Muscle layer of colon (tissue), 2 donors: ENCODE data around the gene HTR1D.
"Not testable (repeated sequence)": the region's sequence is repeated elsewhere in the genome, so short reads cannot be mapped to it uniquely, and the experiment has no call there.

ENCODE experiments used
- H3K27ac ChIP-seq: one replicate; pipeline ENCODE4 v1.7.0; 2013; ENCODE audit warnings: low read depth, mild to moderate bottlenecking, low read length, moderate library complexity
- H3K27me3 ChIP-seq, 2 donors: one replicate each; pipeline ENCODE4 v1.7.0; 2013; ENCODE audit warnings: low read length in 2 of 2, mild to moderate bottlenecking in 2 of 2; ENCODE audit not compliant: insufficient read depth in 2 of 2, control insufficient read depth in 1 of 2
- H3K36me3 ChIP-seq: one replicate; pipeline ENCODE4 v1.7.0; 2013; ENCODE audit warnings: mild to moderate bottlenecking, low read length; ENCODE audit not compliant: insufficient read depth
- H3K4me1 ChIP-seq: one replicate; pipeline ENCODE4 v1.7.0; 2013; ENCODE audit warnings: mild to moderate bottlenecking, low read length; ENCODE audit not compliant: insufficient read depth
- H3K4me3 ChIP-seq, 2 donors: one replicate each; pipeline ENCODE4 v1.7.0; 2013; ENCODE audit warnings: low read length in 2 of 2, low read depth in 1 of 2, mild to moderate bottlenecking in 1 of 2, moderate library complexity in 1 of 2
- H3K9ac ChIP-seq: one replicate; pipeline ENCODE4 v1.7.0; 2013; ENCODE audit warnings: low read length
- H3K9me3 ChIP-seq: one replicate; pipeline ENCODE4 v1.7.0; 2013; ENCODE audit warnings: mild to moderate bottlenecking, low read length
- donor health status: abdominal sarcoma.
- donor health status: Adenocarcinoma of cecum.

HTR1D gene

GRCh38 chr1:23239638-23240295 lies 22.5 kb upstream of the HTR1D start:
- Histone ChIP-seq H3K36me3 (no peaks in the 10 kb centered on the region), H3K9ac (no peak overlapping the region), H3K4me3 (no peak overlapping the region), H3K27me3 (no peaks in the 10 kb centered on the region), H3K4me1 (no peaks in the 10 kb centered on the region), H3K27ac (no peak overlapping the region), H3K9me3 (no peaks in the 10 kb centered on the region)

- Histone ChIP-seq H3K4me1 (no peaks in the 10 kb centered on the region), H3K27ac (no peak overlapping the region), H3K27me3 (no peaks in the 10 kb centered on the region), H3K36me3 (no peaks in the 10 kb centered on the region), H3K9me3 (no peaks in the 10 kb centered on the region), H3K9ac (no peak overlapping the region), H3K4me3 (no peak overlapping the region)
Measured at GRCh38 chr1:23238565-23238964, 21.3 kb upstream of the HTR1D start.

- no peak overlapping the region for H3K9ac ChIP-seq
- H3K36me3 ChIP-seq: no peaks in the 10 kb centered on the region
- H3K27me3 ChIP-seq: no peaks in the 10 kb centered on the region
- H3K4me1 ChIP-seq: no peaks in the 10 kb centered on the region
- H3K27ac ChIP-seq: no peak overlapping the region
- no peak overlapping the region for H3K4me3 ChIP-seq
- no peaks in the 10 kb centered on the region for H3K9me3 ChIP-seq
Measured at GRCh38 chr1:23237508-23237907, 20.2 kb upstream of the HTR1D start.

GRCh38 chr1:23227806-23228205 lies 10.5 kb upstream of the HTR1D start:
- Histone ChIP-seq H3K27me3 (no peaks in the 10 kb centered on the region), H3K4me1 (no peaks in the 10 kb centered on the region), H3K27ac (no peak overlapping the region), H3K9ac (no peak overlapping the region), H3K36me3 (no peaks in the 10 kb centered on the region), H3K4me3 (no peak overlapping the region), H3K9me3 (no peaks in the 10 kb centered on the region)

- H3K4me3 ChIP-seq: no peak overlapping the region
- H3K4me1 ChIP-seq: no peaks in the 10 kb centered on the region
- no peaks in the 10 kb centered on the region for H3K9me3 ChIP-seq
- no peak overlapping the region for H3K27ac ChIP-seq
- H3K27me3 ChIP-seq: no peaks in the 10 kb centered on the region
- H3K36me3 ChIP-seq: no peaks in the 10 kb centered on the region
- no peak overlapping the region for H3K9ac ChIP-seq
Measured at GRCh38 chr1:23224739-23225648, 7.7 kb upstream of the HTR1D start.

GRCh38 chr1:23223963-23224362 lies 6.7 kb upstream of the HTR1D start:
- H3K4me1 ChIP-seq, H3K9ac ChIP-seq, H3K9me3 ChIP-seq, H3K27ac ChIP-seq, H3K27me3 ChIP-seq, H3K36me3 ChIP-seq, H3K4me3 ChIP-seq: not testable (repeated sequence)

GRCh38 chr1:23223490-23223951 lies 6.2 kb upstream of the HTR1D start:
- not testable (repeated sequence) for H3K9me3 ChIP-seq, H3K9ac ChIP-seq, H3K4me3 ChIP-seq, H3K4me1 ChIP-seq, H3K36me3 ChIP-seq, H3K27ac ChIP-seq, H3K27me3 ChIP-seq

GRCh38 chr1:23222742-23223141 lies 5.4 kb upstream of the HTR1D start:
- Histone ChIP-seq H3K27me3 (peaks cover 0 to 5% of the 10 kb centered on the region in 2 donors), H3K9me3 (no peaks in the 10 kb centered on the region), H3K4me3 (no peak overlapping the region), H3K4me1 (no peaks in the 10 kb centered on the region), H3K27ac (no peak overlapping the region), H3K9ac (no peak overlapping the region), H3K36me3 (no peaks in the 10 kb centered on the region)

- Histone ChIP-seq H3K9me3 (no peaks in the 10 kb centered on the region), H3K27me3 (peaks cover 0 to 10% of the 10 kb centered on the region in 2 donors), H3K4me3 (no peak overlapping the region), H3K27ac (no peak overlapping the region), H3K36me3 (no peaks in the 10 kb centered on the region), H3K4me1 (no peaks in the 10 kb centered on the region), H3K9ac (no peak overlapping the region)
Measured at GRCh38 chr1:23222331-23222730, 5.0 kb upstream of the HTR1D start.

- no peak overlapping the region for H3K9ac ChIP-seq
- H3K9me3 ChIP-seq: no peaks in the 10 kb centered on the region
- no peak overlapping the region for H3K4me3 ChIP-seq
- no peaks in the 10 kb centered on the region for H3K36me3 ChIP-seq
- H3K27me3 ChIP-seq: peaks cover 6 to 22% of the 10 kb centered on the region in 2 donors
- no peak overlapping the region for H3K27ac ChIP-seq
- H3K4me1 ChIP-seq: no peaks in the 10 kb centered on the region
Measured at GRCh38 chr1:23221107-23221506, 3.8 kb upstream of the HTR1D start.

- no peak overlapping the region for H3K4me3 ChIP-seq
- H3K27me3 ChIP-seq: peaks cover 20 to 43% of the 10 kb centered on the region in 2 donors
- no peak overlapping the region for H3K9ac ChIP-seq
- H3K9me3 ChIP-seq: no peaks in the 10 kb centered on the region
- H3K4me1 ChIP-seq: no peaks in the 10 kb centered on the region
- H3K27ac ChIP-seq: no peak overlapping the region
- no peaks in the 10 kb centered on the region for H3K36me3 ChIP-seq
Measured at GRCh38 chr1:23216771-23217420, 406 bp downstream of the HTR1D start.
